Measurements from ENCODE around the gene NPTX2.

- TF ChIP-seq PATZ1 (CRISPR knock-in tag; IDR thresholded peaks at IDR 0.05; ENCODE audit: borderline replicate concordance) (no peak), GLIS3 (CRISPR knock-in tag; IDR thresholded peaks at IDR 0.05) (no peak), ARNTL (CRISPR knock-in tag; IDR thresholded peaks at IDR 0.05; ENCODE audit: borderline replicate concordance, low read depth) (no peak), ZFP3 (CRISPR knock-in tag; IDR thresholded peaks at IDR 0.05) (no peak), RARB (CRISPR knock-in tag; IDR thresholded peaks at IDR 0.05) (no peak), ZC3H10 (CRISPR knock-in tag; IDR thresholded peaks at IDR 0.05) (no peak), ISL1 (CRISPR knock-in tag; IDR thresholded peaks at IDR 0.05) (no peak), POU6F1 (CRISPR knock-in tag; IDR thresholded peaks at IDR 0.05; ENCODE audit: borderline replicate concordance, low read depth) (no peak), ZNF8 (CRISPR knock-in tag; IDR thresholded peaks at IDR 0.05) (no peak), CSDC2 (CRISPR knock-in tag; IDR thresholded peaks at IDR 0.05) (no peak), CSRNP3 (CRISPR knock-in tag; IDR thresholded peaks at IDR 0.05) (no peak), ZFP30 (CRISPR knock-in tag; IDR thresholded peaks at IDR 0.05) (no peak)
Measured at GRCh38 chr7:98616381-98617050, 569 bp upstream of the NPTX2 start.

All from SK-N-SH treated with all-trans-retinoic acid at 6 μM for 48 hours (cell line).